ENCODE data around the gene NAV2. TPM values are rescaled to one million over a fixed set of nuclear protein-coding genes. Genes with fewer than 3 reads are reported as not detected.
"Not testable (repeated sequence)": the region's sequence is repeated elsewhere in the genome, so short reads cannot be mapped to it uniquely, and the experiment has no call there.

NAV2 gene
- polyA plus RNA-seq, 1 donor from 2014 or later = 3.0 TPM

DNA sequence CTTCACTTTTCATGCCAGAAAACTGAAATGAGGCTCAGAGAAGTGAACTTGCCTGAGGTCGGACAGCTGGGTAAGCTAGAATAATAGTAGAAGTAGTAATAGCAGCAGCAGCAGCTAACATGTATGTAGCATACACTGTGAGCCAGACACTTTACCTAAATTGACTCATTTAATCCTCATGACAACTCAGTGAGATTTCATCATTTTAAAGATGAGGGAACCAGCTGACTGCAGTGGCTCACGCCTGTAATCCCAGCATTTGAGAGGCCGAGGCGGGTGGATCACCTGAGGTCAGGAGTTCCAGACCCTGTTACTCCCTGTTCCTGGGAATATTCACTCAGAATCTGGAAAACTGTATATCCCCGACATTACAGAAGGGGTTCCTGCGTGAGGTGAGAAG is 293.1 kb downstream of the NAV2 start:
- Histone ChIP-seq H3F3A (ENCODE audit: insufficient read depth, low read length, poor library complexity, severe bottlenecking) (peaks cover 3% of the 10 kb centered on the region), H3K27me3 (ENCODE audit: insufficient read depth, low read depth, low read length) (no peaks in the 10 kb centered on the region), H3K79me2 (replicated peaks; ENCODE audit: insufficient read depth, low read length) (no peaks in the 10 kb centered on the region), H3K36me3 (ENCODE audit: insufficient read depth, low read length) (no peaks in the 10 kb centered on the region), H2AFZ (ENCODE audit: low read depth, low read length) (no peak overlapping the region), H3K9me2 (ENCODE audit: insufficient read depth, low read length) (no peaks in the 10 kb centered on the region), H3K9ac (ENCODE audit: low read length) (no peak overlapping the region), H3K27ac (ENCODE audit: low read length) (no peak overlapping the region), H3K9me3 (ENCODE audit: low read length) (no peaks in the 10 kb centered on the region), H4K20me1 (ENCODE audit: insufficient read depth) (no peaks in the 10 kb centered on the region), H3K4me3 (ENCODE audit: low read length) (no peak overlapping the region), H3K4me2 (ENCODE audit: low read length) (no peak overlapping the region)
- TF ChIP-seq MXI1 (conservative IDR thresholded peaks at IDR 0.05; ENCODE audit: poor library complexity, severe bottlenecking) = no peak
- TF ChIP-seq RAD21 (conservative IDR thresholded peaks at IDR 0.05) = no peak
- TF ChIP-seq EP300 (conservative IDR thresholded peaks at IDR 0.05; ENCODE audit: poor library complexity, severe bottlenecking) = no peak
- TF ChIP-seq, protein P1, sequence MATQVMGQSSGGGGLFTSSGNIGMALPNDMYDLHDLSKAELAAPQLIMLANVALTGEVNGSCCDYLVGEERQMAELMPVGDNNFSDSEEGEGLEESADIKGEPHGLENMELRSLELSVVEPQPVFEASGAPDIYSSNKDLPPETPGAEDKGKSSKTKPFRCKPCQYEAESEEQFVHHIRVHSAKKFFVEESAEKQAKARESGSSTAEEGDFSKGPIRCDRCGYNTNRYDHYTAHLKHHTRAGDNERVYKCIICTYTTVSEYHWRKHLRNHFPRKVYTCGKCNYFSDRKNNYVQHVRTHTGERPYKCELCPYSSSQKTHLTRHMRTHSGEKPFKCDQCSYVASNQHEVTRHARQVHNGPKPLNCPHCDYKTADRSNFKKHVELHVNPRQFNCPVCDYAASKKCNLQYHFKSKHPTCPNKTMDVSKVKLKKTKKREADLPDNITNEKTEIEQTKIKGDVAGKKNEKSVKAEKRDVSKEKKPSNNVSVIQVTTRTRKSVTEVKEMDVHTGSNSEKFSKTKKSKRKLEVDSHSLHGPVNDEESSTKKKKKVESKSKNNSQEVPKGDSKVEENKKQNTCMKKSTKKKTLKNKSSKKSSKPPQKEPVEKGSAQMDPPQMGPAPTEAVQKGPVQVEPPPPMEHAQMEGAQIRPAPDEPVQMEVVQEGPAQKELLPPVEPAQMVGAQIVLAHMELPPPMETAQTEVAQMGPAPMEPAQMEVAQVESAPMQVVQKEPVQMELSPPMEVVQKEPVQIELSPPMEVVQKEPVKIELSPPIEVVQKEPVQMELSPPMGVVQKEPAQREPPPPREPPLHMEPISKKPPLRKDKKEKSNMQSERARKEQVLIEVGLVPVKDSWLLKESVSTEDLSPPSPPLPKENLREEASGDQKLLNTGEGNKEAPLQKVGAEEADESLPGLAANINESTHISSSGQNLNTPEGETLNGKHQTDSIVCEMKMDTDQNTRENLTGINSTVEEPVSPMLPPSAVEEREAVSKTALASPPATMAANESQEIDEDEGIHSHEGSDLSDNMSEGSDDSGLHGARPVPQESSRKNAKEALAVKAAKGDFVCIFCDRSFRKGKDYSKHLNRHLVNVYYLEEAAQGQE (IDR thresholded peaks at IDR 0.05; ENCODE audit: borderline replicate concordance) = no peak
- no peak for TF ChIP-seq SMC3 (conservative IDR thresholded peaks at IDR 0.05; ENCODE audit: poor library complexity)
- no peak for TF ChIP-seq CTCF (IDR thresholded peaks at IDR 0.05; ENCODE audit: poor library complexity, severe bottlenecking)
- no peak for TF ChIP-seq TAF1 (IDR thresholded peaks at IDR 0.05; ENCODE audit: low read depth)
- no peak for TF ChIP-seq POLR2AphosphoS5 (IDR thresholded peaks at IDR 0.05)
- TF ChIP-seq EZH2 (IDR thresholded peaks at IDR 0.05; ENCODE audit: borderline replicate concordance, insufficient read depth, low read length, poor library complexity, severe bottlenecking) = no peak

- not testable (repeated sequence) for H3K9ac ChIP-seq (ENCODE audit: low read length); H3K4me3 ChIP-seq (ENCODE audit: low read length); H3K4me2 ChIP-seq (ENCODE audit: low read length); H3K79me2 ChIP-seq (replicated peaks; ENCODE audit: insufficient read depth, low read length); H3K9me3 ChIP-seq (ENCODE audit: low read length); H3K27me3 ChIP-seq (ENCODE audit: insufficient read depth, low read depth, low read length); H4K20me1 ChIP-seq (ENCODE audit: insufficient read depth); H3F3A ChIP-seq (ENCODE audit: insufficient read depth, low read length, poor library complexity, severe bottlenecking); H2AFZ ChIP-seq (ENCODE audit: low read depth, low read length); H3K36me3 ChIP-seq (ENCODE audit: insufficient read depth, low read length); H3K9me2 ChIP-seq (ENCODE audit: insufficient read depth, low read length); H3K27ac ChIP-seq (ENCODE audit: low read length)
Measured at GRCh38 chr11:20006618-20007017, 294.0 kb downstream of the NAV2 start.

GRCh38 chr11:20007386-20007785 is 294.7 kb downstream of the NAV2 start:
- Histone ChIP-seq H3K9me3 (ENCODE audit: low read length) (no peaks in the 10 kb centered on the region), H4K20me1 (ENCODE audit: insufficient read depth) (no peaks in the 10 kb centered on the region), H3K9ac (ENCODE audit: low read length) (no peak overlapping the region), H3K9me2 (ENCODE audit: insufficient read depth, low read length) (no peaks in the 10 kb centered on the region), H3F3A (ENCODE audit: insufficient read depth, low read length, poor library complexity, severe bottlenecking) (peaks cover 3% of the 10 kb centered on the region), H3K79me2 (replicated peaks; ENCODE audit: insufficient read depth, low read length) (no peaks in the 10 kb centered on the region), H3K27ac (ENCODE audit: low read length) (no peak overlapping the region), H3K4me2 (ENCODE audit: low read length) (no peak overlapping the region), H3K36me3 (ENCODE audit: insufficient read depth, low read length) (no peaks in the 10 kb centered on the region), H3K27me3 (ENCODE audit: insufficient read depth, low read depth, low read length) (no peaks in the 10 kb centered on the region), H2AFZ (ENCODE audit: low read depth, low read length) (no peak overlapping the region), H3K4me3 (ENCODE audit: low read length) (no peak overlapping the region)
- TF ChIP-seq POLR2AphosphoS5 (IDR thresholded peaks at IDR 0.05) (no peak), RAD21 (conservative IDR thresholded peaks at IDR 0.05) (no peak), EP300 (conservative IDR thresholded peaks at IDR 0.05; ENCODE audit: poor library complexity, severe bottlenecking) (no peak), MXI1 (conservative IDR thresholded peaks at IDR 0.05; ENCODE audit: poor library complexity, severe bottlenecking) (no peak), SMC3 (conservative IDR thresholded peaks at IDR 0.05; ENCODE audit: poor library complexity) (no peak), EZH2 (IDR thresholded peaks at IDR 0.05; ENCODE audit: borderline replicate concordance, insufficient read depth, low read length, poor library complexity, severe bottlenecking) (no peak), TAF1 (IDR thresholded peaks at IDR 0.05; ENCODE audit: low read depth) (no peak), CTCF (IDR thresholded peaks at IDR 0.05; ENCODE audit: poor library complexity, severe bottlenecking) (no peak)
- TF ChIP-seq, protein P1 (IDR thresholded peaks at IDR 0.05; ENCODE audit: borderline replicate concordance) = no peak

All from neural cell (in vitro differentiated cells).